HG02759 (cell line): Measurements from ENCODE around the gene BCOR.

Source experiments
- ATAC-seq: cut with Tn5 transposase; IDR thresholded peaks from one replicate; pipeline ENCODE4 v1.9.1; 2021; ENCODE audit warnings: mild to moderate bottlenecking, moderate library complexity; ENCODE audit not compliant: unreplicated experiment

Gene BCOR

DNA sequence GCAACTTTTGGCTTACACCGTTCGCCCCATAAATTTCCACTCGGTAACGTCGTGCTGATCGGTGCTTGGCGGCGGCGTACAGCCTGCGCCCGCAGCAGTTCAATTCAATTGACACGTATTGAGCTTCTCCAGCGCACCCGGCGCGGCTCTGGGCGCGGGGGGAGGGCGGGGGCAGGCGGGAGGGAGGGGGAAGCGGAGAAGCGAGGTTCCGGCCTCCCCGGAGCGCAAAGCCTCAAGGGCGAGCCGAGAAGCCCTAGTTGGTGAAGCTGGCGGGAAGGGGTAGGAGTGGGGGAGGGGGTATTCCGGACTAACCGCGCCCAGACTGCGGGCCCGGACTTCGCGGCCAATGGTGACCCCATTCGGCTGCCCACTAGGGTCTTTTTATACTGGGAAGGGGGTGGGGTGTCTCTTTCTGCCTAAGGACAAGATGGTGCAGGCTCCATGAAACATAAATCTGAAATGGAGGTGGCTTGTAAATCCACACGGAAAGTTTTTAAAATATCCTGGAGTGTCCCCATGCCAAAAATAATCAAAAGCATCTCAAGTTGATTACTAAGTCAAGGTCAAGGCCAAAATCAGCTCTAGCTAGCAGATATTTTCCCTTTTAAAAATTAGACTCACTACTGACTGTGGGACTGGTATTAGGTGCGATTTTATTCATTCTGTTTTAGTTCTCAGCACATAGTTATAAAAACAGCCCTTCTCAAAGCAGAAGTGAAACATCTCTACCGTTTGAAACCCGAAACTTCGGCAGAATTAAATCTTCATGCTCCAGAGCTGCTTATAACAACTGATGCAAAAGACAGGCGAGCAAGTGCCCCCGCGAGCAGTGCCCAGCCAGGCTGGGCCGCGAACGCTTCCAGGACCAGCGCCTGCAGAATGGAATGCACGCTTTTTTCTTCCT is 1.5 kb upstream of the BCOR start:
- ATAC-seq: peak; percentile 26

DNA sequence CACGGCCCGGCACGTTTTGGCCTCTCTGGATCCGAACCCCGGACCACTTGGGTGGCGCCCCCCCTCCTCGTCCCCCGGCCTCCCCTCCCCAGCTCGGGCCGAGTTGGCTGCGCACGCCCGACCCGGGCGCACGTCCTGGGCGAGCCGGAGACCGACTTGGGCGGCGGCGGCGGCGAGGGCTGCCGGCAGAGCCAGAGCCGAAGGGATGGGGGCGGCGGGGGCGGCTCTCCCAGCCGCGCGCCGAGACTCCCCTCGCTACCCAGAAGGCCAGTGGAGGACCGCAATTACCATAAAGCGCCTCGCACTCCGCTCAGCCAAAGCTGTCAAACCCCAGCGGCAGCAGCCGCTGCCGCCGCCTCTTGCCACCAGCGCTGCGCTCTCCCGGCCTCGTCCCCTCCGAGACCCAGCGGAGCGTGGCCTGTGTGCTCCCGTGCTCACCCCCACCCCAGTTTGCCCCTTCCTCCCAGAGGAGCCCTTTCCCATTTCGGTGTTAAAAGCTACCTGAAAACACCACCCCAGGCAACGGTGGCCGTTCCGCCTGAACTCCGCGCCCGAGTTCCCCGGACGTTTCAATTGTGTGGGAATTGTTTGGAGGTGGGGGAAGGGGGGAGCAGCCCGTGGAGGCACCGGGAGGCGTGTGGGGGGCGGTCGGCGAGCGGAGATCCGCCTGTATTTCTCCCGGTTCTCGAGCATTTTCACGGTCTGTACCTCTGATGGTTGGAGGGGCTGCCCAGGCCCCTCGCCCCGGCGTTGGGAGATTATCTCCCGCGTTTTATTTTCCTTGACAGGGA is 701 bp upstream of the BCOR start:
- ATAC-seq: peak; percentile 31

DNA sequence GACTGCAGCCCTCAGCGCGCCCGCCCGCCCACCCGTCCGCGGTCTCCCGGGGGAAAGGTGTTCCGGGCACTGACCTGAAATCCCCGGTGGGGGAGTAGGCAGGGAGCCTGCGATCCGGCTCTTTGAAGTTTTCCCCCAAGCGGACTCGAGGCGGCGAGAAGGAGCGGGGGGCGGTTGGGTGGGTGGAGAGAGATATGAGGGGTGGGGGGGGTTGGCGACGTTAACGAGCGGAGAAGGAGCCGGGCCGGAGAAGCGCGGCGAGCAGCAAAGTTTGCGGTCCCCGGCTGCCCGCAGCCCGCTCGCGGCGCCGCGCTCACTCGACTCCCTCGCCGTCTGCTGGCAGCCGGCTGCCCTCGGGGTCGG is 636 bp downstream of the BCOR start:
- ATAC-seq: no peak

DNA sequence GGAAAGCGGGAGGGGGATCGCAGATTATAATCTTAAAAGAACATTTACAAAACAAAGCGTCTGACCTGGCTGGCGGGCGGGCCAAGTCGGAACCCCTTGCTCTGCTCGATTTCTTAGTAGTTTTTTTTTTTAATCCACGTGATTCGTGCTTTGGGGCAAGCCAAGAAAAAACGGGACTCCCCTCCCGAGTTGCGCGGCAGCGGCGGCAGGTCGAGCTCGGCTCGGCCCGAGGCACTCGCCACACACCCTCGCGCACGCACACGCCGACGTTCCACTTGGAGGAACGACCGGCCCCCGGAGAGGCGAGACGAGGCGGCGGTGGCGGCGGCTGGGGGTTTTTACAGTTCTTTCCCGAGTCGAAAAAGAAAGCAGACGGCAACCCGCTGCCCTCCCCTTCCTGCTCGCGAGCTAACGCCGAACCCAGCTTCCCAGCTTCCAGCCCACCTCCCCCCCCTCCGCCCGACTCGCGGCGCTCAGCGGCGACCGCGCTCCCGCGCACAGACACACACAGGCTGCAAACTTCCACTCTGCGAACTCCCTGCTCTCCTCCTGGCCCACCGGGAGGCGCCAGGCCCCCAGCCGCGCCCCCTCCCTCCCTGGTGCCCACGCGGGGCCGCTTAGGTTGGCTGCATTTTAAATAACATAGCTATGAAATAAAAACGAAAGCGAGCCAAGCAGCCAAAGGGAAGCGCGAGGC is 1.2 kb downstream of the BCOR start:
- no peak for ATAC-seq

DNA sequence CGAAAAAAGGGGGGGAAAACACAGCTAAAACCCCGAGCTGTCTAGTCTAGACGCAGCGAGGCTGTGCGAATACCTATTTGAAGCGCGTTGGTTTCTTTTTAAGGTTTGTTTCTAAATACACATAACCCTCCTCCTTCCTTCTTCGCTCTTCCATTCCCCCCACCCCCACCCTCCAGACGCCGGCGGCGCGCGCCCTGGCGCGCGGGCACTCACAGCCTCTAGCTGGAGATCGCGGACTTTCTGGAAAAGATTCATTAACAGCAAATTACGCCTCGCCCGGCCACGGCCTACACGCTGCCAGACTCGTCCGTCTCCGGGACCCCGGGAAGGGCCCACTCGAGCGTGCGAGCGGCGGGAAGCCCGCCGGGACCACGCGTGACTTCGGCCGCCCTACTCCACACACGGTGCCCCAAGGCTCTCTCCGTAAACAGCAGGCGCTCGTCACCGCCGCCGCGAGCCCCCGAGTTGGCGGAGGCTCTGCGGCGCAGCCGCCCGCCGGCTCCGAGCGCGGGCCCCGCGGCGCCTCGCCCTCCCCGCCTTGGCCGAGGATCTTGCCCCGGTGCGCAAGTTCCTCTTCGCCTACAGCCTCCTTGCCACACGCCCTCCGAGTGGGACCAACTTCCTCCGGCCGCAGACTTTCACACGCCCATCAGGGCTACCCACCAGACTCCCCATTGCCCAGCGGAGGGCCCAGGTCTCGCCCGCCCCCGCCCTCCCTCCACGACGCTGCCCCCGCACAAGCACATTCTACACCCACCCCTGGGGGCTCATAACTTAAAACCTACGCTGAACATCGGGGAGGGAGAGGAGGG is 2.0 kb downstream of the BCOR start:
- ATAC-seq: no peak

DNA sequence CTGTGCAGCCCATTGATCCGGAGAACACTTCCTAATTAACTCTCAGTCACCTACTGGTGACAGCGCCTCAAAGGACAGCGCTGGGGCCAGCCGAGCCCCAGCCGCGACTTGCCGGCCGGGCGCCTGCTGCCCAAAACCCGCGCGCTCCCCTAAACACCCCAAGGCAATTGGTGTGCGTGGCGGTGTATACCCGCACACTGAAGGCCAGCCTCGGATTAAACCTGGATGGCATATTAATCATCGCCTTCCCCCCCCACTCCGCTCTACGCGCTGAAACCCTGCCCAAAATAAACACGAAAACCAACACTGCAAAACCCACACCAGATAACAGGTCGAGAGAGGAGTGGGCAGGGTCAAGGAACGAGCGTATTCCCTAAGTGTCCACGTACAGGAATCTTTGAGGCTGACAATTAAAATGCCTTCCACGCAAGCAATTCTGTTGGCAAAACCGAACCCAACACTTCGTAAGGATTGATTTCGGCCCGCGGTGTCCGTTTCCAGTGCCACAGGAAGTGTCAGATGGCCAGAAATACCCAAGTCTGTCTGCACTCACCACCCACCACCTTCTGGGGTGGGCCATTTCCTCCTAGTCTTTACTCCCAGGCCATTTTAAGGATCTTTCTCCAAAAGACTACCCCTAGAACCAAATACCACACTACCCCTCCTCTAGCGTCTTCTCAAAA is 2.7 kb downstream of the BCOR start:
- ATAC-seq: no peak

DNA sequence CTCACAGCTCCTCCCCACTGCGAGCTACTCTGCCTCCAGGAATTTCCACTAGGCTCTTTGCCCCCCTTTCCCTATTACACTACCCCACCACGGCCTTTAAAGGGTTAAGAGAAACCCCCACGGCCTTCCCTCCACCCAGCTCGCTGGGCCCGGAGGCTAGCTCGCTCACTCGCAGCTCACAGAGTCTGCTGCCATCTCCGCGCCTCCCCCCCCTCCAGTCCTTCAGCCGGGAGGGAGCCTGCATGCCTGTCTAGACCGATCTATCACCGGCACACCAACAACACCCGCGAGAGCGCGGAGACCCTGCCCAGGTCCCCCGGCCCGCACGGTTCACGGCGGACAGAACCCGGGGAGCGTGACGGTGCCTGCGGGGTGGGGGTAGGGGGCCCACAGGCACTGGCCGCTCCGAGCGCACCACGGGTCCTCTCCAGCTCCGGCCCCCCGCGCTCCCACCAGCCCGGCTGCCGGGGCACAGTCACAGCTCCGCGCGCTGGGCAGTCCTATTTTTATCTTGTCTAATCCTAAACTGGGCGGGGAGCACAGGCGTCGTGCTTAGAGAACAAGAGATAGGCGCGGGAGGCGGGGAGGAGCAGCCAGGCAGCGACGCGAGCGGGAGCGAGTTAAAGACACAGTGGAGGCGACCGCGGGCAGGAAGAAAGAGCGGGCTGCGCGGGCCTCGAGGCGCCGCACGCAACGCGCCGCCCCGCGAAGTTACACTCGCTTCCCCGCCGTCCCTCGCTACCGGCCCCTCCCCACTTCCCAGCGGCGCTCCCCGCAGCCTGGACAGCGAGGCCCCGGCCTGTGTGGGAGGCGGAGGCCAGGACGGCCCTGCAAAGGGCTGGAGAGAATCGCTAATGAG is 3.5 kb downstream of the BCOR start:
- no peak for ATAC-seq

DNA sequence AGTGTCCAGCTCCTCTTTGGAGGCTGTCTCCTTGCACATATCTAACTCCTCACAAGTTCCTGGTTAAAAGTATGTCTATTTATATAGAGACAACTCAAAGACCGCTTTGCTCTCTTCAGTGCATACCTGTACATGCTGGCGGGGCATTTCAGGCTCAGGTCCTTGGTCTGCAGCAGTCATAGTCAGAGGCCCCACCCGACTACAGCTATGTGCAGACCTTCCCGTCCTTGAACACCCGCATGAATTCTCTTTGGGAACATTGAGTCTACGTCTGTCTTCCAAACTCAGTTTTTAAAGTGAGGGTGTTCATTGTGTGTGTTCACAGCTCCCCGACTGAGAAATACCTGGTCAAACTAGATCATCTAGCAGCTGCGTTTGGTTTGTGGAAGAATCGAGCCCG is 4.2 kb downstream of the BCOR start:
- no peak for ATAC-seq

DNA sequence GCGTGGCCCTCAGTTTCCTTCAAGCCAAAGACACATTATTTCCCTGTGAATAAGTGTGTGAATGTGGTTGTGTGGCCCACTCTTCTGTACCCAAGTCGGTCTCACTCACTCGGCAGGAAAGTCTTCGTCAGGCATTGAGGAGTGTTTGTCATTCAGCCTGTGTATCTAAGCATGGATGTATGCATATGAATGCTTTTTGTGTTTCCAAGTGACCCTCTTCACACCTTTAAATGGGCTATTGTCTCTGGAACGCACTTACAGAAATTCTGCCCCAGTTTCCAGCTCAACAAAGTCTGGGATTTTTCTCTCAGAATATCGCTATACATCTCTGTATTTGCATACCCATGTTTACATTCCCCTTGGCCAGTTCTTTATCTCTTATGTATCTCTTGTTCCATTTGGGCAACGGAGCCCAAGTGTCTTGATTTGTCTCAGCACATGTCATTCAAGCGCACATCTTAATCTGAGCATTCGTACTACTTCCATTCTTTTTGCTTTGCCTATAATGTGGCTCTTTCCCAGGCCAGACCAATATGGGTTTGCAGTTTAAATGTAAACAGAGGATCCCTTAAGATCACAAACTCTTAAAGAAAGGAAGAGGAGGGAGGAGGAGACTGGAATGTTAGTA is 4.8 kb downstream of the BCOR start:
- no peak for ATAC-seq

DNA sequence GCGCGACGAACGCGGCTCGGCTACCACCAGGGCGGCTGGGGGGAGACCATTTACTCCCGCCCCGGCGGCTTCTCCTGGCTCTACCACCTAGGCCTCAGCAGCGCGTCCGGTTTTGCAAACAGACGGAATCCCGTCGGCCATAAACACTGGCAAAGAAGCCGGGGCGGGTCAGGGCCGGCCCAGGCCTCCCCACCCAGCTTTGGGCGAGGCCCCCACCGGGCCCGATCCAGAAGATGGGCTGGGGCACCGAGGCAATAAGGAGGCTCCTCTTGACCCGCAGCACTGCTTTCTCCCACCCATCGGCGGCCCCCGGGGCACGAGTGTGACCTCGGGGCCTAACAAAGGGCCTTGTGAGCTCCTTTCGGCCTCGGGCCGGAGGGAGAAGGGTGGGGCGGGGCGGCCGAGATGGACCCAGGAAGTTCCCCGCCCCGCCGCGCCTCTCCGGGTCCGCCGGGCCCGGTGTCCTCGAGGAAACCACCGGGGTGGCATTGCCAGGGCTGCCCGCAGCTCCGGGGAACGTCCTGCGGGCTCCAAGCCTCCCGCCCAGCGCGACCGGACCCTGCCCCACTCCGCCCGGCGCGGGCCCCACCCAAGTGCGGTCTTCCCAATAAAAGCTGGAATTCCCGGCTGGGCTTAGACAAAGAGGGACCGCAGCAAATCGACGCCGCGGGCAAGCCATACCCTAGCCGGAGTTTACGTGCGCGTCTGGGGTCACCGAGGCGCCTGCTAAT is 5.9 kb downstream of the BCOR start:
- ATAC-seq: no peak

DNA sequence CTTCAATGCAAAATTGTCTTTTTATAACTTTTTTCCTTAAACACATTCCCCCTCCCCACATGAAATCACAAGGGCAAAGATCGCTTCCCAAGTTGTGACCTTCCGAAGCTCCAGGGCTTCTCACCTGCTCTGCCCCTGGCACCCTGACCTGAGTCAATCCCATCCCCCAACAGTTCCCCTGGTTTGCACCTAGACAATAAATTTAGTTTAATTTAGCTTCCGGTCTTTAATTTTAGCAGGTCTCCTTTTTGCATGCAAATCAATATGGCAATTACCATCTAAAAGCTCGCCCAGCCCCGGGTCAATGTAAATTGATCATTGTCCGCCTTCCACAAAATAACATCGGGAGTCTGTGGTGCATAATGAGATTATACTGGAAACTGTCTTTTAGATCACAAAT is 6.8 kb downstream of the BCOR start:
- no peak for ATAC-seq

DNA sequence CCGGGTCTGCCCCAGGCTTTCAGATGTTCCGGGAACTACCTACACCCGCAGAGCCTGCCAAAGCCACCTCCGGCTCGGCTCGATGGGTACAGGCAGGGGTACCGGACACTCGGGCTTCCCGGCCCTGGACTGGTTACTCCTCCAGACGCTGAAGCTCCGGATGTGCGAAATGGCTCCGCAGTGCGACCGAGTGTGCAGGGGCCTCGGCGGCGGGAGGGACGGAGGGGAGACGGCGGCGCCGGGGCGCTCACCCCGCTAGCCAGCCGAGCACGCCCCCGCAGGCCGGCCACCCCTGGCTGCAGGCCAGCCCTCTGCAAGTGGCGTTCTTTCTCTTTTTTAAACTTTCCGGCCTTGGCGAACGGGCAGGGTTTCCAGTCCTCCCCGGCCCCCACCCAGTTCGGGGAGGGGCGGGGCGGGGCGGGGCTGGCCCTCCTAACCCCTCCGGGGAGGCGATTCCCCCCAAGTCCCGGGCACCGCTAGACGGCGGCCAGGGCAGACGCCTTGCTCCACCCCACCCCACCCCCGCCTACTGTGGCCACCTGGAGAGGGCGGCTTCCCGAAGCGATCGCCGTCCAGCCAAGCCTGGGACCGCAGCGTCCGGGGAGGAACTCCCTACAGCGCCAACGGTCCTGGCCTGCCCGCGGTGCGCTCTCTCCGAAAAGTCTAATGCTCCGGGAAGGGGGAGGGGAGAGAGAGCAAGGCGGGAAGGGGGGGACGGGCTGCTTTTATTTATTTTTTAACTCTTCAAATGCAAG is 7.5 kb downstream of the BCOR start:
- no peak for ATAC-seq

DNA sequence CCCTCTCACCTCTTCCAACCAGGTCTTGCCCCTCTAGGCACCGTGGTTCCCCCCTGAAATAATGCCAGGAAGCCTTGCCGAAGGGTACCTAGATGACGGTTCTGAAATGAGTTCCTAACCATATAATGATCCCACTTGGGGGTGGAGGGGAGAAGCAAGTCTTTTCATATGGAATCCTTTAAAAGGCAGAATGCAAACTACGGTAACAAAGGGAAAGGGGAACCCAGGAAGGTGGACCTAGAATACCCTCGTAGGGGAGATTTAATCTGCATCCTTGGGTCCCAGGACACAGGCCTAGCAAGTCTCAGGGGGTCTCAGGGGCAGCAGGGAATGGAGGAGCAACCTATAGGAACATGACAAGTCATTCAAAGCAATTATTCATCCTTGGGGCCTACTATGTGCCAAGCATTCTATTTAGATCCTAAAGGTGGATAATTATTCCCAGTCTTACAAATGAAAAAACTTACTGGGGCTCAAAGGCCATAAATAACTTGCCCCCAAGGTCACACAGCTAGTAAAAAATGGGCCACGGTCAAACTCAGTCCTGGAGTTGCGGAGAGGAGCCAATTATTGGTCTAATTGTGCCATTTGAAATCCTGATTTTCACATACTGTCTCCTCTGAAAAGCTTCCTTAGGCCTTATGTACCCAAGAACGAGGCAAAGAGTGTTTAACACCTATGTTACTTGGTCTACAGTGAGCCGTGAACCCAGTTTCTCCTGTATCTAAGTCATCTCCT is 8.8 kb downstream of the BCOR start:
- no peak for ATAC-seq

DNA sequence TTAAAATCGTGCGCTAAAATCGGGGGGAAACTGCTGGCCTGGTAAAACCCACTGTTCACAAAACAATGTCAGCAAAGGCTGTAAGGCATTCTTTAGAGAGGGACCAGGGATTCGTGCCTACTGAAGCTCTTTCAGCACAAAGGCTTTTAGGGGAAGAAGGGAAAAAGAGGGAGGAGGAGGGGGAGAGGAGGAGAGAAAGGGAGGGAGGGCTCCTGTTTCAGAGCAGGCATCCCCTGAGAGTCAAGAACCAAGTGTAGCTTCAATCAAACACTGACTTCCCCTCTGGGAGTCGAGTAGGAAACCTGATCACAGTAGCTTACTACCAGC is 9.5 kb downstream of the BCOR start:
- no peak for ATAC-seq

DNA sequence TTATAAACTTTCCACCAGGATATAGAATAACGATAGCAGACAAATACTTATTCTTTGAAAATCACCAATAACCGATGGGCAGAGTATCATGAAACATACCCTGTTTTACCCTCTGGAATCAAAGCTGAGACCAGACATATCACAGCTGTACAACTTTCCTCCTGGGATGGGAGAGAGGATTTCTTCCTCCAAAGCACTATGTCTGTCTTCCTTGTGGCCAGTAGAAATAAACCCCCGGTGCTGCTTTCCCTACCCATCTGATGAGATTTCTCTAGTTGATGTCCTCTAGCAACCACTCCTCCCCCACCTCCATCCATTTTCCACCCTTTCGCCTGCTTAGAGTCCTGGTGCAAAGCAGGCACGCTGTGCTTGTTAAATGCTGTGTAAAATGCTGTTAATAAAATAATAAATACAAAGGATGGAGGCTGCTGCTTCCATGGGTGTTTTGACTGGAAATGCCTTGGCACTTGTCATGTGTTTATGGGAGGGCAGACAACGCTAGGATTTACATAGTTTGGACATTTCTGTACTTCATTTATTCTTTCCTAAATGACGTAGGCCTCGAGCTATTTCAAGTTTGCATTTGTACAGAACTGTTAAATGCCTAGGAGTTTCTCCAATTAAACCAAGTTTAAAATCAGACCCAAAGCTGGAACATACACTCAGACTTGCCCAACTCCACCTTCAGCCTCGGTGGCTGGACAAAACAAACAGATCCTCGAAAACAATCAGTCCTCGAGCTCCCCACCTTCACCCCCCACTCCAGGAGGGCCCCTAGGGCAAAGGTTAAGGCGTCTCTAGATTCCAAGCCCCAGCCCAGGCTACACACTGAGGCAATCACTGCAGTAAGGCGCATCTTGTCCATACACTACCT is 10.1 kb downstream of the BCOR start:
- no peak for ATAC-seq
